Transverse colon (tissue), 4 donors: ENCODE data around the gene PSMB3.
"Not testable (repeated sequence)": the region's sequence is repeated elsewhere in the genome, so short reads cannot be mapped to it uniquely, and the experiment has no call there.

Experiments used
- CTCF ChIP-seq, 5 experiments: fragments of 200-600 bp in 3 of 5; fragments of 450-650 bp in 2 of 5; sonication (generic) in 3 of 5; IDR thresholded peaks; 1 replicate in 2 of 5; 2 replicates in 3 of 5; pipeline ENCODE4 v1.5.1; 2016 to 2017; ENCODE audit warnings: antibody characterized with exemption in 5 of 5, inconsistent platforms in 3 of 5, mild to moderate bottlenecking in 2 of 5, moderate library complexity in 1 of 5
- EP300 ChIP-seq: sonication (generic); formaldehyde crosslinking; IDR thresholded peaks from one replicate; pipeline ENCODE4 v1.6.1; 2017; ENCODE audit warnings: antibody characterized with exemption, low read depth
- POLR2A ChIP-seq: fragments of 450-650 bp; IDR thresholded peaks from one replicate; pipeline ENCODE4 v1.6.1; 2016; ENCODE audit warnings: antibody characterized with exemption, mild to moderate bottlenecking, moderate library complexity
- POLR2AphosphoS5 ChIP-seq, 3 donors: sonication (generic); formaldehyde crosslinking; IDR thresholded peaks; one replicate each; pipeline ENCODE4 v1.6.1; 2016; ENCODE audit warnings: antibody characterized with exemption in 3 of 3

- TF ChIP-seq CTCF (IDR thresholded peaks at IDR 0.05); POLR2A; EP300; POLR2AphosphoS5 (IDR thresholded peaks at IDR 0.05): not testable (repeated sequence)
Observed at GRCh38 chr17:38790148-38790707, 37.7 kb downstream of the PSMB3 start.
